ENCODE data around the gene GPNMB. TPM values are rescaled to one million over a fixed set of nuclear protein-coding genes. Genes with fewer than 3 reads are reported as not detected.

GPNMB gene
- total and polyA plus RNA-seq, 10 of the 15 experiments (the other 5 are each of a cell fraction or from before 2014, with no cell fraction given), result 5.9 to 22.3 (median 10.0) TPM

GRCh38 chr7:23200331-23200730 is 46.2 kb upstream of the GPNMB start:
- ChIA-PET POLR2A (no interaction called here), CTCF (interaction anchor here (1.0 to 1.3 kb wide), 2 partner anchors 9 to 13 kb away, joined by 3 to 4 read pairs; no protein-coding TSS in a partner anchor), SMC1A (ENCODE audit: uncharacterized antibody, unreplicated experiment) (interaction anchor here (1.0 kb wide), 1 partner anchor 15 kb away, joined by 3 read pairs; no protein-coding TSS in a partner anchor), RAD21 (ENCODE audit: unreplicated experiment) (no interaction called here)
- intact Hi-C loops (cut with micrococcal nuclease; ENCODE audit: unreplicated experiment), result no loop called here
- no peaks in the 10 kb centered on the region for H3K27me3 ChIP-seq (replicated peaks in 1 of 2; ENCODE audit: control insufficient read depth in 2 of 2, insufficient read depth in 2 of 2, low read length in 1 of 2)
- ATAC-seq (no peak), FAIRE-seq (no peak), DNase-seq (ENCODE audit: low read depth, low spot score) (no peak)
- WGBS (ENCODE audit: insufficient coverage, insufficient replicate concordance, low lambda C conversion rate, missing lambda C conversion rate), result 100% methylated on average over 2 of the region's 2 CpGs
- H3K27ac ChIP-seq (ENCODE audit: control insufficient read depth, insufficient read depth), result no peak overlapping the region
- in situ Hi-C loops (cut with MboI), result no loop called here
- no peak overlapping the region for H2AFZ ChIP-seq (ENCODE audit: control insufficient read depth, low read depth, low read length)
- no peaks in the 10 kb centered on the region; the same call in 2 of the 3 replicates for H3K9me3 ChIP-seq (replicated peaks; ENCODE audit: control insufficient read depth, insufficient read depth, low read length)
- H3K4me1 ChIP-seq (ENCODE audit: control insufficient read depth, insufficient read depth, low read length), result no peaks in the 10 kb centered on the region
- no TSS peak for BruUV-seq (replicated peaks)
- no peak overlapping the region for H3K4me2 ChIP-seq (ENCODE audit: control insufficient read depth, insufficient read depth)
- no peak for TF ChIP-seq MEF2B (IDR thresholded peaks at IDR 0.05; ENCODE audit: partially characterized antibody, poor library complexity, severe bottlenecking)
- TF ChIP-seq ZBTB40 (IDR thresholded peaks at IDR 0.05; ENCODE audit: borderline replicate concordance), result no peak
- TF ChIP-seq ZNF622 (IDR thresholded peaks at IDR 0.05), result no peak
- TF ChIP-seq SMAD5 (IDR thresholded peaks at IDR 0.05; ENCODE audit: low read depth), result no peak
- no peak for TF ChIP-seq LARP7 (IDR thresholded peaks at IDR 0.05)
- no peak for TF ChIP-seq ASH2L (IDR thresholded peaks at IDR 0.05; ENCODE audit: borderline replicate concordance, low read depth)
- no peak for TF ChIP-seq MXI1 (IDR thresholded peaks at IDR 0.05; ENCODE audit: low read depth, low read length)
- TF ChIP-seq CREM (IDR thresholded peaks at IDR 0.05; ENCODE audit: low read depth), result no peak
- no peak for TF ChIP-seq TCF7 (IDR thresholded peaks at IDR 0.05; ENCODE audit: borderline replicate concordance)
- no peak for TF ChIP-seq CUX1 (IDR thresholded peaks at IDR 0.05; ENCODE audit: insufficient replicate concordance, low read depth, low read length)
- no peak for TF ChIP-seq SRF (IDR thresholded peaks at IDR 0.05; ENCODE audit: low read depth in 2 of 2, low read length in 2 of 2)
- TF ChIP-seq KDM1A (IDR thresholded peaks at IDR 0.05; ENCODE audit: borderline replicate concordance), result no peak
- H4K20me1 ChIP-seq (ENCODE audit: control insufficient read depth, insufficient read depth), result no peaks in the 10 kb centered on the region
- H3K9ac ChIP-seq (ENCODE audit: control insufficient read depth, insufficient read depth, low read length), result no peak overlapping the region
- H3K36me3 ChIP-seq (ENCODE audit: control insufficient read depth in 2 of 2, insufficient read depth in 2 of 2, low read length in 1 of 2), result peaks cover 5 to 32% of the 10 kb centered on the region in 2 experiments
- H3K79me2 ChIP-seq (ENCODE audit: control insufficient read depth, insufficient read depth, low read length), result no peaks in the 10 kb centered on the region
- no peak overlapping the region for H3K4me3 ChIP-seq

Data from GM12878 (cell line).